UCSD-AML1 (cell line): ENCODE measurements around the gene OR1S1.
"Not testable (repeated sequence)": the region's sequence is repeated elsewhere in the genome, so short reads cannot be mapped to it uniquely, and the experiment has no call there.

Experiments
- DNase-seq: peaks from one replicate; lab custom pipeline; 2025; ENCODE audit not compliant: unreplicated experiment; lab: John Stamatoyannopoulos, UW

Gene OR1S1

GRCh38 chr11:58212420-58212819 is at the start of gene OR1S1:
Gene OR1S1 (plus strand): TSS chr11:58212720.
- not testable (repeated sequence) for DNase-seq

DNA sequence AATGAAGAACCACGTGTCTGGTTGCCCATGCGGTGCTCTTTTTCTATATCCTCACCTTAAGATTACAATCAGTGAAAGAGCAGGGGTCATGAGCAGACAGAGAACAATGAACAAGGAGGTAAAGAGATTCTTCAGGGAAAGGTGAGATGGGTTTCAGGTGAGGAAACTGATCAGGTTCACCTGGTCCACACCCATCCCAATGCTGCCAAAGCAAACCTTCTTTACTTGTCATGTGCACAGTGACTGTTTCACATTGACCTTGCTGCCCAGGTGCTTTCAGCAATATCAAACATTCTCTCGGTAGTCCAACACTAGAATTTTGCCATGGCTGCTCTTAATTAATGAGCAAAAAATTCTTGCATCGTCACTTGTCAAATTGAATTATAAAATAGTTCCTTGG is 48.1 kb upstream of the OR1S1 start:
- no peak for DNase-seq

- no peak for DNase-seq
Observed at GRCh38 chr11:58164990-58165389, 47.5 kb upstream of the OR1S1 start.

- no peak for DNase-seq
Observed at GRCh38 chr11:58165504-58166106, 46.9 kb upstream of the OR1S1 start.

- no peak for DNase-seq
Observed at GRCh38 chr11:58177409-58178054, 35.0 kb upstream of the OR1S1 start.

DNA sequence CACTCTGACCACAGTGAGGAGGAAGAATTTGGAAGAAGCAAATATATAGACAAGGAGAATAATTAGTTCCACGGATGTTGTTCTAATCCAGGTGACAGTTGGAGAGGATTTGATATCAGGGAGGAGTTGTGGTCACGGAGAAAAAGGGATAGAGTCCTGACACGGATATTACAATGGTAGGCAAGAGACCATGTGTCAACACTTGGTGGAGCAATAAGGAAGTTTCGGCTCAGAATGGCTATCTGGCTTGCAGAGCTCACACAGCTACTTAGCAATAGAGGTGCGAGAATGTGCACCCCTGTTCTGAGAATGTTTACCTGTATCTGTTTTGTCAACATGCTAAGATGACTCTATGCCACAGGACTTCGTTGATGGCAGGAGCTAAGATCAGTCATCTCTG is 34.1 kb upstream of the OR1S1 start:
- no peak for DNase-seq

GRCh38 chr11:58179648-58180047 is 32.9 kb upstream of the OR1S1 start:
- no peak for DNase-seq

DNA sequence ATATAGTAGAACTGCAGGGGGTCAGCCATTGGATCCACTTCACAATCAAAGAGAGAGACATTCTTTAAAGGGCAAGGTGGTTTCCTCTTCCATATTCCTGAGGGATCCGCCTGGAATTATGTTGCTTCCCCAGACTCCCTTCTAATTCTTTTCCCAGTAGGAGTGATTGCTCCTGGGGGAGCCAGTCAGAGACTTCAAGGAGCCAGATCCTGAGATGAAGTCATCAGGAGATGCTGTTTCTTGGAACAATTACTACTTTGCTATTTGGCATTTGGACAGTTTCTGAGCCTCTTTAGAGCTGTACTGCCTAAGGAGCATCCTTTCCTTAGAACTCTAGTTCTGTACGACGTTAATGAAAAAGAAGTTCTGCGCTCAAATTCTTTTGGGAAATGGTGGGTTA is 25.6 kb upstream of the OR1S1 start:
- DNase-seq, result no peak

DNA sequence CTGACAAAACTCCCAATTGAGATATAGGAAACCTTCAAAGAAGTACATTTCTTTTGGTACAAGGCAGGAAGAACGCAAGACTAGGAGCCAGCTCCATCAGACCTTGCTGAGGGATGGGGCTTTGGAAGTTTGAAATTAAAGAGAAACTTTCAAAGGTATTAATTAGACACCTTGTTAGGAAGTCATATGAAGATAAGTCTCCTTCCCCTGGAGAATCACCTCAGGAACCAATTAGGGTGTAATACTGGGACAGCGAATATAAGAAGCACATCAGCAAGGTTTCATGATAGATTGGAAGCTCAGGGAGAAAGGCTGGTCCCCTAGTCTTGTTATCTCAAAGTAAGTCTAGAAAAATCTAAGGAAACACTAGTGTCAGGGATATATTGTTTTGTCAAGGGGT is 23.8 kb upstream of the OR1S1 start, which contains the start of gene OR9Q2:
OR9Q2 (plus strand) TSS at position 301 of the 400 bp plus-strand sequence. CDS start 1,421 bp downstream, outside the sequence.
- no peak for DNase-seq

DNA sequence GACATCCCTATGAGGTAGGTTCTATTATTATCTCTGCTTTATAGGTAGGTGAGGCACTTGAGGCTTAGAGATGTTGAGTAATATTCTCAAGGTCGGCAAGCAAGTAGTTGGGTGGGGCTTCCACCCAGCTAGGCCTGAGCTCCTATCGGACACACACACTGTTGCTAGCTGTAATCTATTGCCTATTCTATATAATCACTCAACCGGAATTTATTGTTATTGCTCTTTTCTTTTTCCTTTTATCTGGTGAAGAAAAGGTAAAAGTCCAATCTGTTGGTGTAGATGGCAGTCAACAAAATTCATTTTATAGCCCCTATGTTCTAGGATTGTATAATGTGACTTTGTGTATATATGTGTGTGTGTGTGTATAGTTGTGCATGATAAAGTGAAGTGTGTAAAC is 20.3 kb upstream of the OR1S1 start:
- DNase-seq, result no peak

GRCh38 chr11:58193391-58193790 is 19.1 kb upstream of the OR1S1 start:
- DNase-seq, result no peak

- DNase-seq, result no peak
Observed at GRCh38 chr11:58195939-58196338, 16.6 kb upstream of the OR1S1 start.

DNA sequence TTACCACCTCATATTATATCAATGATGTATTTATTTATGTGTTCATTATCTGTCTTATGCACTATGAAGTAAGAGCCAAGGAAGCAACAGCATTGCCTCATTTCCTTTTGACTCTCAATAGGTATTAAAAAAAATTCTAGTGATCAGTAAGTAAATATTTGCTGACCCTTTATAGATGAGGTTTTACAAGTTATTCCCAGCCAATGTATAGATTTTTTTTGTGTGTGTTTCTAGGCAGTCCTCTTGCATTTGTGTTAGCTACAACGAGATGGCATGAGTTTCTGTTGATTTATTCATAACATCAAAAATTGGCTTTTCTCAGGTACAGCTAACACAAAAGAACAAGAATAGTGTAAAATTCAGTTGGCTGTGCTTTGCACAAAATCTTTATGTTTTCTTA is 13.2 kb upstream of the OR1S1 start:
- no peak for DNase-seq

DNA sequence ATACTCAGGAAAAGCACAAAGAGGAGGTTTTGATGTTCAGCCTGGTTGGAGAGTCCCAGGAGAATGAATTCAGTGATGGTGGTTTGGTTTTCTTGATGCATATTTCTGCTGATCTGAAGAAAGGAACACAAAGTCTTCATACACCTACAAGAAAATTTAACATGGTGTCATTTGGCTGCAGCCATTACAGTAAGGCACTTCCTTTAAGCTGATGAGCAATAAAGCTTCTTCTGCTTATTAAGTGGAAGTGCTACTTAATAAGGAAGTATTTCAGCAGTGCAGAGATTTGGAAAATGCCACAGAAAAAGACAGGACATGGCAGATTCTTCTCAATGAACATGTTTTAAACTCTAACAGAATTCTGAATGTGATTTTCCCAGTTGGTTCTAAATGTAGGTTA is 8.5 kb upstream of the OR1S1 start, which contains the start of gene OR1S2:
OR1S2 (minus strand) TSS at position 101 of the 400 bp plus-strand sequence; CDS start at position 101, 0 bp downstream.
- DNase-seq, result no peak

DNA sequence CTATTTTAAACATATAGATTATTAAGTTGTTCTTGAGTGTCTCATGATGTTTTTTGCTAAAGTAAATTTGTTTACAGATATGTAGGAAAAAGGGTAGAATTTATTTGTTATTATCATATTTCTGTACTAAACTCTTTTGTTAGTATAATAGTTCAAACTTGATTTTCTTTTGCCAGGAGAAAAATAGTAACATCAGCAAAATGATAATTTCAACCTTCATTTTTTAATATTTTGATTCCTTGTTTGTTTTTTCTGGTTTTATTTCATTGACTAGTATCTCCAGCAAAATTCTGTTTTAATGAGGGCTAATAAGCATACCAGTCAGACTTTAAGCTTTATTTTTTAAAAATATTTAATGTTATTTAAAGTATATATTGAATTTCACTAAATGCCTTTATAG is 4.0 kb downstream of the OR1S1 start:
- DNase-seq, result no peak

DNA sequence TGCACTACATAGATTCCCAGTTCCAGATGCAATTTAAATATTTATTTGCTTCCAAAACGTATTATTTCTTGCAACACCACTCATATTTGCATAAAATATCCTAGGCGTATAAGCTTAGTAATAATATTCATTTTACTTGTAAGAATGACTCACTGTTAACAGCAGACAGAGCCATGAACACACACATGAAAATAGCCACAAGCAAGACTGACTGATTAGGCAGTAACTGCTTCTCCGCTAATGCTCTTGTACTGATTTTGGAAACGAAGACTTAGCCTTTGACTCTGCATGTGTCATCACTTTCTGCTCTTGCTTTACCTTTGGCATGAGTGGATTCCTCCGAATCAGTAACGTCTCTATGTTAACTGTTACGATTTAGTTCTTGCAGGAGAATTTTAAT is 10.2 kb downstream of the OR1S1 start:
- DNase-seq, result no peak

DNA sequence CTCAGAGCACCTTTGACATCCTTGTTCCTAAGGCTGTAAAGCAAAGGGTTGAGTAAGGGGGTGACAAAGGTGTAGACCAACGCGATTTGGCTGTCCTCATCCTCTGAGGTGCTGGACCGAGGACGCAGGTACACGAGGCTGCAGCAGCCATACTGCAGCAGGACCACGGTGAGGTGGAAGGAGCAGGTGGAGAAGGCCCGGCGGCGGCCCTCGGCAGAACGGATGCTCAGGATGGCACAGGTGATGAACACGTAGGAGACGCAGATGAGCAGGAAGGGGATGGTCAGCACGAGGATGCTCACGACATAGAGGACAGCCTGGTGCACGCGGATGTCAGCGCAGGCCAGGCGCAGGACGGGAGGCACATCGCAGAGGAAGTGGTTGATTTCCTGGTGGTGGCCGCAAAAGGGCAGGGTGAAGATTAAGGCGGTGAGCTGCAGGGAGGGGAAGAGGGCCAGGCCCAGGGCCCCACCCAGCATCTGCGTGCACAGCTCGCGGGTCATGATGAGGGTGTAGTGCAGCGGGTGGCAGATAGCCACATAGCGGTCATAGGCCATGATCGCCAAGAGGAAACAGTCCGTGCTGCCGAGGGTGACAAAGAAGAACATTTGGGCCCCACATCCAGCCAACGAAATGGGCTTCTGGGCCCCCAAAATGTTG is 15.6 kb downstream of the OR1S1 start:
- DNase-seq, result no peak

DNA sequence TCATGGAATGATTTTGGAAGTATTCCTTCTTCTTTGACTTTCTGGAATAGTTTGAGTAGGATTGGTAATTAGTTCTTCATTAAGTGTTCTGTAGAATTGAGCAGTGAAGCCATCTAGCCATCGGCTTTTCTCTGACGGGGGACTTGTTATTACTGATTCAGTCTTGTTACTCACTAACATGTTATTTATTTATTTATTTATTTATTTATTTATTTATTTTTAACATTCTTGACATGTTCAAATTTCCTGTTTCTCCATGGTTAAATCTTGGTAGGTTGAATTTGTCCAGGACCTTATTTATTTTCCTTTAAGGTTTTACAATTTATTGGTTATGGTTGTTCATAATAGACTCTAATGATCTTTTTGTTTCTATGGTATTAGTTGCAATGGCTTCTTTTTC is 31.4 kb downstream of the OR1S1 start:
- no peak for DNase-seq

DNA sequence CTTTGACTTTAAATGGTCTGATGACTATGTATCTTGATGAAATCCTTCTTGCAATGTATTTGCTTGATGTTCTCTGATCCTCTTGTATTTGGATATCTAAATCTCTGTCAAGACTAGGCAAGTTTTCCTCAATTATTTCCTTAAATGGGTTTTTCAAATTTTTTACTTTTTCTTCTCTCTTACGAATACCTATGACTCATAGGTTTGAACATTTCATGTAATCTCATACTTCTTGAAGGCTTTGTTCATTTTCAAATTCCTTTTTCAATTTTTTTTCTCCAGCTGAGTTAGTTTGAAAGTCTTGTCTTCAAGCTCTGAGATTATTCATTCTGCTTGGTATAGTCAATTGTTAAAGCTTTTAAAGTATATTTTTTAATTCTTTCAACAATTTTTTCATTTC is 42.4 kb downstream of the OR1S1 start:
- DNase-seq, result no peak

GRCh38 chr11:58259983-58260382 is 47.5 kb downstream of the OR1S1 start:
- DNase-seq, result no peak
